GM12801 (cell line): ENCODE data around the gene EGLN1.

Source experiments
- CTCF ChIP-seq: IDR thresholded peaks from one replicate; pipeline ENCODE4 v1.5.1; 2011; ENCODE audit warnings: control low read depth; ENCODE audit not compliant: insufficient read length; ENCODE audit errors: extremely low read depth

EGLN1 gene

GRCh38 chr1:231334079-231334666, 87.9 kb downstream of the EGLN1 start:
- no peak for TF ChIP-seq CTCF

- TF ChIP-seq CTCF, result no peak
These were observed 89.3 kb downstream of the EGLN1 start for GRCh38 chr1:231332761-231333160.

- TF ChIP-seq CTCF, result no peak
These were observed 92.6 kb downstream of the EGLN1 start for GRCh38 chr1:231329483-231329882.

GRCh38 chr1:231327617-231328016, 94.5 kb downstream of the EGLN1 start:
- TF ChIP-seq CTCF, result no peak

GRCh38 chr1:231326248-231326647, 95.8 kb downstream of the EGLN1 start:
- no peak for TF ChIP-seq CTCF

- no peak for TF ChIP-seq CTCF
These were observed 97.4 kb downstream of the EGLN1 start for GRCh38 chr1:231324660-231325059.

GRCh38 chr1:231322880-231323530, 99.1 kb downstream of the EGLN1 start:
- no peak for TF ChIP-seq CTCF
